ENCODE data around the gene METTL17. TPM values are rescaled to one million over a fixed set of nuclear protein-coding genes. Genes with fewer than 3 reads are reported as not detected.

METTL17 gene
- total and polyA plus RNA-seq, 2 donors (not counting 3 experiments of a cell fraction or from before 2014, with no cell fraction given): 60.6 to 90.6 TPM

DNA sequence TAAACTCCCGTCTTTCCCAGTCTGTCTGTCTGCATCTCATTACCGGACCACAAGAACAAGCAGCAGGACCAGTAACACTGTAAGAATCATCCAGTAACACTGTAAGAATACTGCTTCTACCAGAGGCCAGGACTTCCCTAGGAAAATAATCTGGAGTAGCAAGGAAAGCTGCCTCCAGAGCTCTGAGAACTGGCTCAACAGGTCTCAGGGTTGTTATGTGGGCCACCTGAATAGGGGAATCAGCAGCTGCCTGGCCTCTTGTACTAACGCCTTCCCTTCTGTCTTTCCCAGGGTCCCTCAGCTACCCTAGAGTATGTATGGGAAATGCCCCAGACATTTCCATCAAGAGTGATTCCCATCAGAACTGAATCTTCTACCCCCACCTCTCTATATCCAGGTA, 8.4 kb downstream of the METTL17 start:
- no peak for FAIRE-seq
- TF ChIP-seq POLR2AphosphoS5 (IDR thresholded peaks at IDR 0.05; ENCODE audit: insufficient read depth, low read depth, low read length): no peak
- no peak for TF ChIP-seq POLR2A (IDR thresholded peaks at IDR 0.05; ENCODE audit: low read depth, low read length)
- TF ChIP-seq FOS (IDR thresholded peaks at IDR 0.05; ENCODE audit: borderline replicate concordance, insufficient read depth, low read length): no peak
- no peak for TF ChIP-seq EZH2 (IDR thresholded peaks at IDR 0.05; ENCODE audit: borderline replicate concordance, low read depth, low read length, severe bottlenecking)
- TF ChIP-seq JUN (IDR thresholded peaks at IDR 0.05; ENCODE audit: borderline replicate concordance, insufficient read depth, insufficient read length, low read depth): no peak
- TF ChIP-seq GATA2 (IDR thresholded peaks at IDR 0.05; ENCODE audit: insufficient read depth, insufficient read length, low read depth, low read length): no peak
- TF ChIP-seq, protein P1, sequence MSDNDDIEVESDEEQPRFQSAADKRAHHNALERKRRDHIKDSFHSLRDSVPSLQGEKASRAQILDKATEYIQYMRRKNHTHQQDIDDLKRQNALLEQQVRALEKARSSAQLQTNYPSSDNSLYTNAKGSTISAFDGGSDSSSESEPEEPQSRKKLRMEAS (IDR thresholded peaks at IDR 0.05; ENCODE audit: insufficient read depth, insufficient read length): no peak
- TF ChIP-seq, protein P2, sequence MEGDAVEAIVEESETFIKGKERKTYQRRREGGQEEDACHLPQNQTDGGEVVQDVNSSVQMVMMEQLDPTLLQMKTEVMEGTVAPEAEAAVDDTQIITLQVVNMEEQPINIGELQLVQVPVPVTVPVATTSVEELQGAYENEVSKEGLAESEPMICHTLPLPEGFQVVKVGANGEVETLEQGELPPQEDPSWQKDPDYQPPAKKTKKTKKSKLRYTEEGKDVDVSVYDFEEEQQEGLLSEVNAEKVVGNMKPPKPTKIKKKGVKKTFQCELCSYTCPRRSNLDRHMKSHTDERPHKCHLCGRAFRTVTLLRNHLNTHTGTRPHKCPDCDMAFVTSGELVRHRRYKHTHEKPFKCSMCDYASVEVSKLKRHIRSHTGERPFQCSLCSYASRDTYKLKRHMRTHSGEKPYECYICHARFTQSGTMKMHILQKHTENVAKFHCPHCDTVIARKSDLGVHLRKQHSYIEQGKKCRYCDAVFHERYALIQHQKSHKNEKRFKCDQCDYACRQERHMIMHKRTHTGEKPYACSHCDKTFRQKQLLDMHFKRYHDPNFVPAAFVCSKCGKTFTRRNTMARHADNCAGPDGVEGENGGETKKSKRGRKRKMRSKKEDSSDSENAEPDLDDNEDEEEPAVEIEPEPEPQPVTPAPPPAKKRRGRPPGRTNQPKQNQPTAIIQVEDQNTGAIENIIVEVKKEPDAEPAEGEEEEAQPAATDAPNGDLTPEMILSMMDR (IDR thresholded peaks at IDR 0.05; ENCODE audit: extremely low read depth in 1 of 2, insufficient read depth in 1 of 2, low read depth in 1 of 2, low read length in 2 of 2): no peak
- Histone ChIP-seq H3K4me1 (ENCODE audit: control insufficient read depth, extremely low read depth, insufficient read depth, low read length) (no peaks in the 10 kb centered on the region), H3K36me3 (ENCODE audit: control insufficient read depth in 2 of 2, extremely low read depth in 1 of 2, insufficient read depth in 2 of 2, low read length in 2 of 2) (peaks cover 15 to 17% of the 10 kb centered on the region in 2 experiments), H3K27me3 (ENCODE audit: control insufficient read depth in 2 of 2, insufficient read depth in 2 of 2, low read length in 2 of 2) (no peaks in the 10 kb centered on the region), H3K9me1 (replicated peaks; ENCODE audit: control insufficient read depth, extremely low read depth, insufficient read depth, low read length) (no peaks in the 10 kb centered on the region), H2AFZ (ENCODE audit: low read depth, low read length) (no peak overlapping the region), H4K20me1 (replicated peaks; ENCODE audit: control insufficient read depth, extremely low read depth, insufficient read depth, low read length) (no peaks in the 10 kb centered on the region), H3K9ac (replicated peaks; ENCODE audit: extremely low read depth, insufficient read depth, low read length) (no peak overlapping the region), H3K79me2 (ENCODE audit: control insufficient read depth, insufficient read depth, low read length) (no peaks in the 10 kb centered on the region), H3K4me2 (ENCODE audit: insufficient read depth, low read length) (no peak overlapping the region), H3K9me3 (replicated peaks; ENCODE audit: control insufficient read depth, insufficient read depth, low read length) (no peaks in the 10 kb centered on the region), H3K4me3 (replicated peaks in 1 of 3; ENCODE audit: insufficient read depth in 1 of 3, low read depth in 1 of 3, low read length in 3 of 3) (no peak overlapping the region), H3K27ac (ENCODE audit: insufficient read depth, low read depth, low read length) (no peak overlapping the region)
- ChIA-PET POLR2A (no interaction called here), CTCF (interaction anchor here (1.2 to 3.4 kb wide), 3 partner anchors 17 to 141 kb away, joined by 3 to 23 read pairs (median 9); no protein-coding TSS in a partner anchor)
- intact Hi-C loops (cut with micrococcal nuclease) (no loop called here), dilution Hi-C loops (cut with MboI; ENCODE audit: extremely low pct_ligation_motif_present, low sequenced_read_pairs) (no loop called here)
- no peak for DNase-seq (ENCODE audit: low read depth, low spot score)
- no TSS peak for BruUV-seq (replicated peaks)

Measured in endothelial cell of umbilical vein (primary cell).